Vagina (tissue), 2 donors: ENCODE measurements around the gene HPN.

ENCODE experiments used
- CTCF ChIP-seq, 3 experiments: fragments of 450-650 bp in 2 of 3; fragments of 200-600 bp in 1 of 3; sonication (generic) in 1 of 3; IDR thresholded peaks; one replicate each; pipeline ENCODE4 v1.5.1; 2017 to 2019; ENCODE audit warnings: antibody characterized with exemption in 3 of 3, mild to moderate bottlenecking in 2 of 3, moderate library complexity in 2 of 3
- POLR2A ChIP-seq, 2 donors: fragments of 450-650 bp; IDR thresholded peaks; one replicate each; pipeline ENCODE4 v1.6.1; 2017; ENCODE audit warnings: antibody characterized with exemption in 2 of 2, mild to moderate bottlenecking in 2 of 2, moderate library complexity in 2 of 2
- POLR2AphosphoS5 ChIP-seq, 2 donors: sonication (generic); formaldehyde crosslinking; IDR thresholded peaks; one replicate each; pipeline ENCODE4 v1.9.0; 2017; ENCODE audit warnings: antibody characterized with exemption in 2 of 2, mild to moderate bottlenecking in 2 of 2, low read depth in 1 of 2; ENCODE audit not compliant: insufficient read depth in 1 of 2

- TF ChIP-seq CTCF (IDR thresholded peaks at IDR 0.05) = no peak
- TF ChIP-seq POLR2A (IDR thresholded peaks at IDR 0.05) = no peak
- TF ChIP-seq POLR2AphosphoS5 (IDR thresholded peaks at IDR 0.05; ENCODE audit: insufficient read depth in 1 of 2, low read depth in 1 of 2) = no peak
Observed at GRCh38 chr19:34994286-34994642, 47.3 kb upstream of the HPN start.
